ENCODE results near the gene ERC1. TPM values are rescaled to one million over a fixed set of nuclear protein-coding genes. Genes with fewer than 3 reads are reported as not detected.

ERC1 gene
- total RNA-seq, 1 experiment from 2014 or later, result 55.1 TPM

- DNase-seq (ENCODE audit: unreplicated experiment), result no peak
- BruUV-seq (replicated peaks), result no TSS peak
- POLR2A ChIA-PET, result no interaction called here
- Mint-ChIP-seq H3K4me1 (ENCODE audit: insufficient read depth, unreplicated experiment) (no peaks in the 10 kb centered on the region), H3K9me3 (ENCODE audit: unreplicated experiment) (no peaks in the 10 kb centered on the region), H3K4me3 (ENCODE audit: unreplicated experiment) (no peak overlapping the region), H3K36me3 (ENCODE audit: insufficient read depth, unreplicated experiment) (peaks cover 6% of the 10 kb centered on the region), H3K27me3 (ENCODE audit: insufficient read depth, unreplicated experiment) (no peaks in the 10 kb centered on the region), H3K27ac (ENCODE audit: low read depth, unreplicated experiment) (no peak overlapping the region)
- intact Hi-C loops (cut with micrococcal nuclease), result no loop called here
- CTCF ChIA-PET, result interaction anchor here (0.8 kb wide), 1 partner anchor 80 kb away, joined by 3 read pairs; no protein-coding TSS in a partner anchor
- no peak for TF ChIP-seq CTCF (IDR thresholded peaks at IDR 0.05; ENCODE audit: unreplicated experiment)
These were observed 282.0 kb downstream of the ERC1 start for GRCh38 chr12:1273051-1273450.

GRCh38 chr12:1277905-1278304, 286.9 kb downstream of the ERC1 start:
- H3K4me3 Mint-ChIP-seq (ENCODE audit: unreplicated experiment), result no peak overlapping the region
- no peaks in the 10 kb centered on the region for H3K9me3 Mint-ChIP-seq (ENCODE audit: unreplicated experiment)
- ChIA-PET POLR2A (no interaction called here), CTCF (no interaction called here)
- intact Hi-C loops (cut with micrococcal nuclease), result no loop called here
- no peak for TF ChIP-seq CTCF (IDR thresholded peaks at IDR 0.05; ENCODE audit: unreplicated experiment)
- BruUV-seq (replicated peaks), result no TSS peak
- H3K27ac Mint-ChIP-seq (ENCODE audit: low read depth, unreplicated experiment), result no peak overlapping the region
- H3K27me3 Mint-ChIP-seq (ENCODE audit: insufficient read depth, unreplicated experiment), result no peaks in the 10 kb centered on the region
- no peak for DNase-seq (ENCODE audit: unreplicated experiment)
- H3K4me1 Mint-ChIP-seq (ENCODE audit: insufficient read depth, unreplicated experiment), result no peaks in the 10 kb centered on the region
- no peaks in the 10 kb centered on the region for H3K36me3 Mint-ChIP-seq (ENCODE audit: insufficient read depth, unreplicated experiment)

GRCh38 chr12:1279050-1279449, 288.0 kb downstream of the ERC1 start:
- POLR2A ChIA-PET, result no interaction called here
- H3K4me1 Mint-ChIP-seq (ENCODE audit: insufficient read depth, unreplicated experiment), result no peaks in the 10 kb centered on the region
- no peak for DNase-seq (ENCODE audit: unreplicated experiment)
- no peak overlapping the region for H3K27ac Mint-ChIP-seq (ENCODE audit: low read depth, unreplicated experiment)
- no peaks in the 10 kb centered on the region for H3K9me3 Mint-ChIP-seq (ENCODE audit: unreplicated experiment)
- no peak for TF ChIP-seq CTCF (IDR thresholded peaks at IDR 0.05; ENCODE audit: unreplicated experiment)
- intact Hi-C loops (cut with micrococcal nuclease), result no loop called here
- H3K4me3 Mint-ChIP-seq (ENCODE audit: unreplicated experiment), result no peak overlapping the region
- CTCF ChIA-PET, result no interaction called here
- H3K36me3 Mint-ChIP-seq (ENCODE audit: insufficient read depth, unreplicated experiment), result no peaks in the 10 kb centered on the region
- no peaks in the 10 kb centered on the region for H3K27me3 Mint-ChIP-seq (ENCODE audit: insufficient read depth, unreplicated experiment)
- BruUV-seq (replicated peaks), result no TSS peak

GRCh38 chr12:1280059-1280458, 289.0 kb downstream of the ERC1 start:
- TF ChIP-seq CTCF (IDR thresholded peaks at IDR 0.05; ENCODE audit: unreplicated experiment), result no peak
- POLR2A ChIA-PET, result no interaction called here
- CTCF ChIA-PET, result no interaction called here
- BruUV-seq (replicated peaks), result no TSS peak
- H3K4me1 Mint-ChIP-seq (ENCODE audit: insufficient read depth, unreplicated experiment), result no peaks in the 10 kb centered on the region
- no peak overlapping the region for H3K4me3 Mint-ChIP-seq (ENCODE audit: unreplicated experiment)
- no peaks in the 10 kb centered on the region for H3K27me3 Mint-ChIP-seq (ENCODE audit: insufficient read depth, unreplicated experiment)
- no peaks in the 10 kb centered on the region for H3K9me3 Mint-ChIP-seq (ENCODE audit: unreplicated experiment)
- DNase-seq (ENCODE audit: unreplicated experiment), result no peak
- no peak overlapping the region for H3K27ac Mint-ChIP-seq (ENCODE audit: low read depth, unreplicated experiment)
- H3K36me3 Mint-ChIP-seq (ENCODE audit: insufficient read depth, unreplicated experiment), result no peaks in the 10 kb centered on the region
- intact Hi-C loops (cut with micrococcal nuclease), result no loop called here
